Measurements from ENCODE around the gene HEMK1.
A peak's percentile ranks its signal among the peaks of the same experiment; 100 is the strongest.

The HEMK1 gene, protein sequence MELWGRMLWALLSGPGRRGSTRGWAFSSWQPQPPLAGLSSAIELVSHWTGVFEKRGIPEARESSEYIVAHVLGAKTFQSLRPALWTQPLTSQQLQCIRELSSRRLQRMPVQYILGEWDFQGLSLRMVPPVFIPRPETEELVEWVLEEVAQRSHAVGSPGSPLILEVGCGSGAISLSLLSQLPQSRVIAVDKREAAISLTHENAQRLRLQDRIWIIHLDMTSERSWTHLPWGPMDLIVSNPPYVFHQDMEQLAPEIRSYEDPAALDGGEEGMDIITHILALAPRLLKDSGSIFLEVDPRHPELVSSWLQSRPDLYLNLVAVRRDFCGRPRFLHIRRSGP

DNA sequence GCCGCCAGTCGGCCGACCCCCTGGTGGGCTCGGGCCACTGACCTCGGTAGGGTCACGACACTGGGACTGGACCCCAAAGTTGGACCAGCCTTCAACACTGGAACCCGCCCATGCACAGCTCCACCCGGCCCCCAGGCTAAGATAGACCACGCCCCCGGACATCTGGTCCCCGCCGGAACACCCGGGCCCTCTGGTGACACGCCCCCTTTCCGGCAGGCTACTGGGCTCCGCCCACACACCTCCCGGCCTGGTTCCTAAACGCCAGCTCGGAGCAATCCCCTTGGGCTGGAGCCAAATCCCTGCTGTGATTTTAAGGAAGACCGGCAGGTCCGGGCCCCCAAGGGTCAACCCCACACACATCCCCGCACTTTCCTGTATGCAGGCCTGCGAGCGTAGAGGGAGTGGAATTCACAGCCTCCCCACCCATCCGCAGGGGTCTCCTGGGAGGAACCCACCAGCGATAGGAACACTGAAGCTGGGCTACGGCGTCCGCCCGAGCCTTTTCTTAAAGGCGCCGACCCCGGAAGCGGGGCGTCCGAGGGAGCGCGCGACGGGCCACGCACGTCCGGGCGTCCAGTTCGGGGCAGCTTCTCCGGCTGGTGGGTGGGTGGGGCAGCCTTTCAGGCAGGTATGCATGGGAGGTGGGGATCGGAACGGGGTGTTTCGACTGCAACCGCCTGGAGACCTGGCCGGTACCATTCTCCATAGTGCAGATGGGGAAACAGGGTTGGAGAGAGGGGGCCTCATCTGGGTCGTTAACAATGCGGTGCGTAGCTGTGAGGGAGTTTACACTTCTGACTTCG, at the start of gene HEMK1:
TSS of gene HEMK1 (plus strand) at position 576 of the 803 bp plus-strand sequence. CDS start 1,583 bp downstream, outside the sequence.
- DNase-seq (ENCODE audit: low read depth), result peak; percentile 87

DNA sequence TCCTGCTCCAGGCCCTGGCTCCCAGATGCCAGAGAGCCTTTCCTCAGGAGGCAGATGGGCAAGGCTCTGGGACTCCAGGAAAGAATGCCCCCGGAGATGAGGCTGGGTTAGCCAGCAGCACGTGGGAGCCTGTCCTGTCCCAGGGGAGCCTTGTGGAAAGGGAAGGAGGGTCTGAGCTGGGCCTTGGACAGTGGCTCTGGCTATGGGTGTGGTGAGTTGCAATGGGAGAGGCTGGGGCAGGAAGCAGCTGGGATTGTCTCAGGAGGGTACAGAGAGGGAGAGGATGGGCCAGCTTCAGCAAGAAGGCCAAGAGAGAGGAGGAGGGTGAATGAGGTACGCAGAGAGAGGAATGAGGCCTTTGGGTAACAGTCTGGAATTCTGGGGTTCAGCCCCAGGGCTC, 48.5 kb upstream of the HEMK1 start:
- DNase-seq (ENCODE audit: low read depth), result no peak

DNA sequence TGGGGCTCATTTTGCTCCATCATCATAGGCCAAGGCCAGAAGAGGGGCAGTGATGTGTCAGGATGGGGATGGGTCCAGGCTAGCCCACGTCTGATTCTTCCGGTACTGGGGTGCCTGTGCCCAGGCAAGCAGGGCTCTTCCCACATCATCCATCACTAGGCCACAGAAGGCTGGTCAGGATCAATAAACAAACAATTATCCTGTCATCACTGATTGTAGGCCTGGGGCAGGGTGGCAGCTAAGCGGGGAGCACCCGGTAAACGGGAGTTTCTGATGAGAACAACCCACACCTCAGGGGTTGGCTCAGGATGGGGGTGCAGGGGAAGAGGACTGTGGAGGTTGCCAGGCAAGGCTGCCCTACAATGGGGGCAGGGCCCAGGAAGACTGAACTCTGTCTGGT, 47.8 kb upstream of the HEMK1 start:
- no peak for DNase-seq (ENCODE audit: low read depth)

DNA sequence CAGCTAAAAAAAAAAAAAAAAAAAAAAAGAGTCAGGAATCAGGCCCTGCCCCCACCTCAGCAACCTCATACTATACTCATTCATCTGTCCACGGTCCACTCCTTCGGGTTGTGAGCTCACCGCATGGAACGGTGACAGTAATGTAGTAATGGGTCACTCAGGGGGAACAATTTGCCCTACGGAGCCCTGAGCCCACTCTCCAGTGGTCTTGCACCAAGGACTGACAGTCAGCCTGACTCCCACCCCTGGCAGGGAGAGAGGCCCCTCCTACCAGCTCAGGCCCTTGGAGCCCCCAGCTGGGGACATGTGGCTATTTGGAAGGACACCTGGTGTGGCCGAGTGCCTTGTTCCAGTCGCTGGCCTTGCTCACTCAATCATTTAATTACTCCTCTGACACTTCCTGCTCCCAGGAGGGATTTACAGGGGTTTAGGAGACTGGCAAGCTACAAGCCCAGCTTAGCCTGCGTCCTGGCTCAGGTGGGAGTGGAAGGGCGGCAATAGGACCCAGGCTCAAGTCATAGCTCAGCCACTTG, 46.0 kb upstream of the HEMK1 start:
- no peak for DNase-seq (ENCODE audit: low read depth)

DNA sequence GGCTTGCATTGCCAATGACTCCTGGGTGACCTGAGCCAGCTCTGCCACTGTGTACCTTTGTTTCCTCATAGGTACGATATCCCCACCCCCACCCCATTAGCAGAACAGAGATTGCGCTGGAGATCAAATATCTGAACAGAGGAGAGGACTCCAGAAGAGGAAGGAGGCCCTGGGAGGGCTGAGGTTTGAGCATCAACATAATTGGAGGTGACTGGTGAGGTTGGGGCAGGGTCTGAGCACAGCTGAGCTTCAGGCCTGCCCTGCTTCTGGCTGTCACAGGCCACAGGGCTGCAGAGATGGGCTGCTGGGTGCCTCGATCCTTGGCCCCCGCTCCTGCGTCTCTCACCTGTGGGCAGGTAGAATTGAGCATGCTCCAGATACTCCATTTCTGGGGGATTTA, 44.6 kb upstream of the HEMK1 start:
- DNase-seq (ENCODE audit: low read depth), result no peak

DNA sequence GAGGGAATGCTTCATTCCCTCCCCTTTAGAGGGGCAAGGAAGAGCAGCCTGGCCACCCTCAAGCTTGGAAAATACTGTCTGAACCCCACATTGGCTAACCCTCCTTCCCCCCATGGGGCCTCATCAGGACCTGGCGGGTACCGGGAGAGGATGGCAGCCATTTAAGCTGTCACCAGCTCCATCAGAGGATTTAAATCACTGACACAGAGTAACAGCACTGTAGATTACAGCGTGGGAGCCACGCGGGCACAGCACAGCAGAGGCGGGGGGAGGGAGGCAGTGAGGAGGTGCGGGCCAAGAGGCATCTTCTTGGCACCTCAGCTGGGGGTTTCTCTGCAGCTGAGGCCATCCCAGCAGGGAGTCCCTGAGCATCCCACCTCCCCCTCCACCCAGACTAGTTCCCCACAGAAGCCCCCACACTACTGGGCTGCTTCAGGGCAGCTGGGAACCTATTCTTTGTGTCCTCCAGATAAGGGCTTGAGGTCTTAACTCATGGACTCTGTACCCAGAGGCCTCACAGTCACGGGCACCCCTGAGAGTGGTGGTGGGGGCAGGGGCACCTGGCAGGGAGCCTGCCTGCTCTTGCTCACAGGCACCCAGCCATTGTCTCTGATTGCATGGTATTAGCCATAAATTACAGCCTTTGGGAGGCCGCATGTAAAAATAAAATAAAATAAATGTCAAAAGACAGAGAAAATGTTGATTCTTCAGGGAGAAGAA, 44.0 kb upstream of the HEMK1 start:
- DNase-seq (ENCODE audit: low read depth), result no peak

DNA sequence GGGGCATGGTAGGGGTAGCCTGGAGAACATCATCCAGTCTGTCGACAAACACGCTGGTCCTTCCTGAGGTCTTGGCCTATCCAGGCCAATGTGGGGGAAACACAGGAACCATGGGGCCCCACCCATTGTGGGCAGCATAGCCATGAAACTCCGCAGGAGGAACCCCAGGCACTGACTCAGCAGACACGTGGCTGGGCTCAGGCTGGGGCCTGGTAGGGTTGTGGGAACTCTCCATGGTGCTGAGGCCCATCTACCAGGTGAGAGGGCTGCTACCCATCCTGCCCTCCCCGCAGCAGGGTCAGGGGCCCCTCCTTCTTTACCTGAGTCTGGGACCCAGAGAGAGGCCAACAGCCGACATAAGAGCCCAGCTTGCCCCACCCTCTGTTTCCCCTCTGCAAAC, 43.3 kb upstream of the HEMK1 start:
- no peak for DNase-seq (ENCODE audit: low read depth)

DNA sequence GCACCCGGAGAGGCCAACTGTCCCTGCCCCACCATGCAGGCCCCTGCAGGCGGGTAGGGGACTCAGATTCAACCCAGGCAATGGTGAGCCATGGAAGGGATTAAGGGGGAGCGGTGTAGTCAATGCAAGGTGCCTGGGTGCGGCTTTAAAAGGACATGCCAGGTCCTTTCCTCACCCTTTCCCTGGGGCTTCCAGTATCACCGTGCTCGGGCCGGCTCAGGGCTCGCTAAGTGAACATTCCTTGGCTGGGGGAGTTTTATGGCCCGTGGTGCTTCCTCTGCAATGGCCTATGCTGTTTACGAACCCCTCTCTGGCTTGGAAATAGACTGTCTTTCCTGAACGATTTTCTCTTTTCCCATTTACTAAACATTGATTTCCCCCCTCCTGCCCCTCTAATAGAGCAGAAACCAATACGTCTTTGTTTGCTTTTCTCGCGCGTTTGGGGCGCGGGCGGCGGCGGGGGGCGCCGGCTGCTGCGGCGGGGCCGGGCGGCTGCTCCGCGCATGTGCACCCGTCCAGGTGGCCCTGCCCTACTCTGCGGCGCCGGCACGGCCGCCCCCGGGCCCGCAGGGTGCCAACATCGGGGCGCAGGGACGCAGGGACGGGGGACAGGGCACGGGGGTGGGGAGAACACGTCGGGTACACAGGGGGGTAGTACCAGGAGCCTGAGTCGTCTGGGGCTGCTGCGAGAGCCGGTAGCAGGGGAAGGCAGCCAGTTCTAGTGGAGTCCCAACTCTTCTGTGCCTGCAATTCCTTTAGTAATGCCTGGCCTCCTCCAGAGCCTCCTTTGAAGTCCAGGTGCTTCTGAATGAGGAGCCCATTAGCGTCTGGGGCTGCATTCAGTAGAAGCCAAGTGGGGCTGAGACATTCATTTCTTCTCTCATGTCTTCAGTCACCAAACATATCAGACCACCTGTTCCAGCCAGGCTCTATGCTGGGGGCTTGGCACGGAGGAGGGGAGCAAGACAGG, 39.0 kb upstream of the HEMK1 start:
- DNase-seq (ENCODE audit: low read depth), result no peak

DNA sequence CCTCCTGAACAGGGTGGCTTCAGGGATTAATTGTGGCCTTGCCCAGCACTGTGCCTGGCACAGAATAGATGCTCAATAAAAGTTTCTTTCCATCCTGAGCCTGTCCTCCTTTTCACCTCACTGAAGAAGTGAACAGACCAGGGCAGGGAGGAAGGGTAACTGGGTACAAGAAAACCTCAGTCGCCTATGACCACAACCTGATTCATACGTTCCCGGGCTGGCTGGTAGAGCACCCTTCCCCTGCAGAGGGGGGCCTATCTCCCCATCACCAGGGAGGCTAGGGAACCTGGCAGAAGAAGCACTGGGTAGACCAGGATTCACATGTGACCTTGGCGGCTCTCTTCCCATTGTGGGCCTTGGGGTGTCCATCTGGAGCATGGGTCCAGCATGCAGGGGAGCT, 38.1 kb upstream of the HEMK1 start:
- no peak for DNase-seq (ENCODE audit: low read depth)

DNA sequence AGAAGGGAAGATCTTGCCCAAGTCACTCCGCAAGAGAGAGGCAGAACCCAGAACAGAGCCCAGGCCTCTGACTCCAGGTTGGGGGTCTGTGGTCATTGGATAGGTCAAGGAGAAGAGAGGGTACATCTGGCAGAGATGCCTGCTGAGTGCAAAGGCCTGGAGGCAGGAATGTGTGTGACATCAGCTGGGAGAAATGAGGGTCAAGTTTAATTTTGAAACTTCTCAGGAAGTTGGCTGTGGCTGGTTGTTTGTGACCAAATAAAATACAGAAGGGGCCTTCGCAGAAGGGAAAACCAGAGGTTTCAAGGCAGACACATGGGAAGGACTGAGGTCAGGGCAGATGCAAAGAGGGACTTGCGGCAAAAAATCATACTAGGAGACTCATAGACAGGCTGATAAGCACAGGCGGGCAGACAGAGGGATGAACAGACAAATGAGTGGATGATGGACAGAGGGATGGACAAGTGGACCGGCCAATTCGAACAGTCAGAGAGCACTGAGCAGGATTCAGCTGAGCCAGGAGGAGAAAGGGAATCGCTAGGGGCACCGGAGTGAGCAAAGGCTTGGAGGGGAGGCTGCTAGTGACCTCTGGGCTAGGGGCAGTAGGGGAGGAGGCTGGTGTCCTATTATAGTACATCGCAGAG, 37.1 kb upstream of the HEMK1 start:
- no peak for DNase-seq (ENCODE audit: low read depth)

DNA sequence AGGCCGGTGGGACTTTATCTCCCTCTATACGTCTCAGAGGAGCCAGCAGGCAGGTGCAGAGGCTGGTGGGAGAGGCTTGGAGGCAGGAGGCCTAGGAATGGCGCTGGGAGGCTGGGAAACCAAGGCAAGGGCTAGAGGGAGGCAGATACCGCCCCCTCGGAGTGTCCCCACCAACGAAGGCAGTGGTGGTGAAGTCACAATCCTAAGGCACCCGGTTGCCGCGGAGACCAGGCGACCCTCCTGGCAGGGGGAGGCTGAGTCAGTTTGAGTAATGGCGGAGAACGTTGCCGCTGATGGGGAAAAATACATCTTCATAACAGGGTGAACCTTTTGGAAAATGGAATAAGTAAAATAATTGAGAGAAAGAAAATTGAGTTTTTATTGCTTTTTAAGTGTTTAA, 36.0 kb upstream of the HEMK1 start:
- DNase-seq (ENCODE audit: low read depth), result no peak

DNA sequence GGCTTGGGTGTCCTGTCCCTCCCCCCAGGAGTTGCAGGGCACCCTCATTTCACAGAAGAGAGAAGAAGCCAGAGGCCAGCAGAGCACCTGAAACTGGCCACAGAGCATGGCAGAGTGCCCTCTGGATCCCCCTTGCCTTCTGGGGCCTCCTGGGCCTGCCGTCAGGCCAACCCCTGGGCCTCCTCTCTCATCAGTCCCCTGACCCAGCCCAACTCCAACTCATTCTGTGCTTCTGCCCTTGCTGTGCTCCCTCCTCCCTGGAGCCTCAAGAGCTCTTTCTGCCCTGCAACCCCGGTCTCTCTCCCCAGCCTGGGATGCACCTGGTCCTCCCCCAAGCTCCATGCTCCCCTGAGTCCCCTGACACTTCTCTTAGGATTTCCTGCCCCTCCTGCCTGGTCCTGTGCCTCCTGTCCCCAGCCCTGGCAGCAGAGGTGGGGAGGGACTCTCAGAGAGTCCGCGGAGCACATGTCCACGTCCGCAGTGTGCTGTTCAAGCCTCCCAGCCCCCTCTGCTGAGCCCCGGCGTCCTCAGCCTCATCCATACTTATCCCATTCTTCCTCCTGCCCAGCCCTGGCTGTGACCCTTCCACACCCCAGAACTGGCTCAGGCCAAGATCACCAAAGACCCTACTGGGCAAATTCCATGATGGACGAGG, 35.4 kb upstream of the HEMK1 start:
- no peak for DNase-seq (ENCODE audit: low read depth)

DNA sequence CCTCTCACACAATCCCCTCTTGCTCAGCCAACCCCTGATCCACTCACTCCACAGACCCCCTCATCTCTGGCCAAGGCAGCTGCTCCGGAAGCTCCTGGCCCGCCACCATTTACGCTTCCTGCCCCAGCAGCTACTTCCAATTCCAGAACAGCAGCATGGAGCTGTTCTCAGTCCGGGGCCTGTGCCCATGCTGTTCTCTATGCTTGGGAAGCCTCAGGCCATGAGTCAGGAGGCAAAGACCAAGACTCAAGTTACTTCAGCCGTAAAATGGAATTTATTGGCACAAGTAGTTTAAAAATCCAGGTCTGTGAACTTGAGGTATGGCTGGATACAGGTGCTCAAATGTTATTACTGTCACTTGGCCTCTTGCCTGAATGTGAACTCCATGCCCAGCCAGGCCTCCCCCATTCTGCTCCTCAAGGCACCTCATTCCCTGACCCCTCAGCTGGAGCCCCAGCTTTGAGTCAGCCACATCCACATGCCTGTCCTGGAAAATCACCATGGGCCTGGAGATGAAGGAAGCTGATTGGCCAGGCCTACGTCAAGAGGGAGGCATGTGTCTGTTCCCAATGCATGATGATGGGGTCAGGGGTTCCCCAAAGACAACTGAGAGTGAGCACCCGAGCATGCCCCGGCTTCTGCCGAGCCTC, 34.5 kb upstream of the HEMK1 start:
- no peak for DNase-seq (ENCODE audit: low read depth)

DNA sequence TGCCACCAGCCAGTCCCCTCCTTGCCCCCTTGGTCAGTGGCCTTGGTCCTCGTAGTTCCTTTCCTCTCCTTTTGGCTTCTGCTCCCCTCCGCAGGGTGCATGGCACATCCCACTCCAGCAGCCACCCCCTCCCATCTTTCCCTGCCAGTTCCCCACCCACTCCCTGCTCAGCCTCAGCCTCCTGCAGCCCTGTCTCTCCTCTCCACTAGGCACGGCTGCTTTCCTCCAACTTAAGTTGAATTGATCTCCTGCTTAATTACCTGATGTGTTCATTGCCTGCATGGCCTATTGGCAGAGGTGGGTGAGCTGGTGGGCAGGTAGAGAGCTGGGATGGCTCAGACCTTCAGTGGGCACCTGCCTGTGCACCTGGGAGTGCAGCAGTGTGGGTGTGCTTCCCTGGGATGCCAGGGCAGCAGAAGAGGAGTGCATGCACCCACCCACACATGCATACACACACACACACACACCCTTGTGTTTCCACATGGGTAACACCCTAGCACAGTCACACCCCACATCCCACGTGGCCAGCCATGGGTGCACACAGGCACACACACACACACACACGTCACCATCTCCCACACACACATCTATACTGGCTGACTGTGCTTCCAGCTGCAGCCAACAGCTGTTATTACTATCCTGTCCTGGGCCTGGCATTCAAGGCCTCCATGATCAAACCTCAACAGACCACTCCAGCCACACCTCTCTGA, 32.7 kb upstream of the HEMK1 start:
- no peak for DNase-seq (ENCODE audit: low read depth)

DNA sequence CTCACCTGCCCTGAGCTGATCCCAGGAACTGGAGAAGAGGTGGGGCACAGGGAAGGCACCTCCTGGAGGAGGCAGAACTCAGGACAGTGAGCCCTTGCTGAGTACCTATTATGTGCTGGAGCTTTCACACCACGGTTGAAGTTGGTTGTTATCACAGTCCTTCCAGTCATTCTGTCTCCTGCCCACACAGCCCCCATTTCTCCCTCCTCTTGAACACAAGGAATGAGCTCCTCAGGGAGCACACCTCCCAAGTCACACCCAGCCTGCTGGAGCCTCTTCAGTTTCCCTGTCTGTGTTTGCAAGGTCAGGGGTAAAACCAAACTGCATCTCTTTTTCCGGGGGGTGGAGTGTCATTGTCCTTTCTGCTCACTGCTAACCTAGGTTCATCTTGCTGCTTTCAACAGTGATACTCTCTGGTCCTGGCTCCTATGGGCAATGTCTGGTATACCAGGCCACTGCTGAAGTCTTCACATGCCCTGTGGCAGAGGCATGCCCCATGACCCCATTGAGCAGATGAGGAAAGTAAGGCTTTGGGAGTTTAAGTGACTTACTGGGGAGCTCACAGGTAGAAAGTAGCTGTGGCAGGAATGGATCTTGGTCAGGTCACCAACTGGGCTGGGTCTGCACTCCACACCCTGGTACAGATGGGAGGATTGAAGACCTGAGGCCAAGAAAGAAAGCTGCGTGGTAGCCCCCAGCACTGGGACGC, 31.7 kb upstream of the HEMK1 start:
- DNase-seq (ENCODE audit: low read depth), result no peak

DNA sequence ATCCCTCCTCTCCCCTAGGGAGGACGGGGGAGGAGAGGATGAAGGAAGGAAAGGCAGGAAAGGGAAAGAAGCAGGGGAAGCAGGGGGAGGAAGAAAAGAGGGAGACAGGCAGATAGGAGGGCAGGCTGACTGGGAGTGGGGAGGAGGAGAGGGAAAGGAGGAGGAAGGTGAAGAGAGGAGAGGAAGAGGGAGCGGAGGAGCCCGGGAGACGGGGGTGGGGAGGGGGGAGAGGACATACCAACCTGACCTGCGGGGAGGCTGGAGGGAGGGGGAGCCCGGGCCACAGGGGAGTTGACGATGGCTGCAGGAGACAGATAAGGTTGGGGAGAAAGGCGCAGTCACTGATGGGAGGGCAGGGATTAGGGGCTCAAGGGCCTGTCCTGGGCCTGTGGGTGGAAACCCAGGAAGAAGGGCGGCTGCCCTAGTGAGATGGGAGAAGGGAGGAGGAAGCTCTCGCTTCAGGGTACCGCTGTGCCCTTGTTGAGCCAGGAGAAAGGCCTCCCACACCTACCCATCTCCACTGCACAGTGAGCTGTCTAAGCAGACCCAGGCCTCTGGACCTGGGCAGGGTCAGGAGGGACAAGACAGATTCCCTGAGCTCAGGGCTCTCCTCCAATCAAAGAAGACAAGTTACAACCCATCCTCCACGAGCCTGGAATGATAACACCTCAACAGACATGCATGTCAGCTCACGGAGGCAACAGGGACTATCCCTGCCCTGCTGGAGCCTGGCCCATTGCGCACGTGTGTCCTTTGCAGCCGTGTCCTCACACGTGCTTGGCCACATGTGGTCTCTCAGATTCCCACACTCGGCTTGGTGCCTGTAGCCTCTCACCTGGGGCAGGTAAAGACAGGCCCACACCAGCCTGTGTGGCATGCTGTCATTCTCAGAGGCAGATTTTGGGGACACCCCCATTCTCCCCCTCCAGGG, 29.7 kb upstream of the HEMK1 start:
- DNase-seq (ENCODE audit: low read depth), result no peak
